MM.1S (cell line): ENCODE results near the gene PIP4K2B.

Experiments
- DNase-seq: peaks from one replicate; pipeline ENCODE4 v3.0.0-alpha.2; 2015
- H2AFZ ChIP-seq: fragments of 300-600 bp; sonication (generic); 2 replicates; pipeline ENCODE4 v1.6.0; 2016; ENCODE audit warnings: antibody characterized with exemption, low read length
- H3F3A ChIP-seq: fragments of 300-600 bp; sonication (generic); 2 replicates; pipeline ENCODE4 v1.6.1; 2016; ENCODE audit warnings: mild to moderate bottlenecking, antibody characterized with exemption, low read length, moderate library complexity, mixed read lengths; ENCODE audit not compliant: insufficient read depth
- H3K27ac ChIP-seq: fragments of 300-600 bp; sonication (generic); 2 replicates; pipeline ENCODE4 v1.5.1; 2016; ENCODE audit warnings: mild to moderate bottlenecking, low read length
- H3K27me3 ChIP-seq: fragments of 300-600 bp; sonication (generic); replicated peaks from 2 replicates; pipeline ENCODE4 v1.6.0; 2016; ENCODE audit warnings: low read length; ENCODE audit not compliant: insufficient read depth
- H3K36me3 ChIP-seq: fragments of 300-600 bp; sonication (generic); replicated peaks from 2 replicates; pipeline ENCODE4 v1.6.1; 2016; ENCODE audit warnings: mild to moderate bottlenecking, low read length, mixed read lengths; ENCODE audit not compliant: insufficient read depth
- H3K4me1 ChIP-seq: fragments of 300-600 bp; sonication (generic); 2 replicates; pipeline ENCODE4 v1.6.1; 2016; ENCODE audit warnings: low read length, mixed read lengths
- H3K4me2 ChIP-seq: fragments of 300-600 bp; sonication (generic); 2 replicates; pipeline ENCODE4 v1.6.0; 2016; ENCODE audit warnings: low read depth, low read length
- H3K4me3 ChIP-seq: fragments of 300-600 bp; sonication (generic); 2 replicates; pipeline ENCODE4 v1.5.1; 2016; ENCODE audit warnings: low read length, mixed read lengths
- H3K79me2 ChIP-seq: fragments of 300-600 bp; sonication (generic); 2 replicates; pipeline ENCODE4 v1.6.1; 2016; ENCODE audit warnings: mixed run types, low read length, mixed read lengths
- H3K9ac ChIP-seq: fragments of 300-600 bp; sonication (generic); 2 replicates; pipeline ENCODE4 v1.6.1; 2016; ENCODE audit warnings: low read length, mixed read lengths
- H3K9me2 ChIP-seq: fragments of 300-600 bp; sonication (generic); replicated peaks from 2 replicates; pipeline ENCODE4 v1.6.1; 2016; ENCODE audit warnings: mild to moderate bottlenecking, low read length, mixed read lengths; ENCODE audit not compliant: insufficient read depth
- H3K9me3 ChIP-seq: fragments of 300-600 bp; sonication (generic); replicated peaks from 2 replicates; pipeline ENCODE4 v1.6.1; 2016; ENCODE audit warnings: mild to moderate bottlenecking, low read length, mixed read lengths; ENCODE audit not compliant: insufficient read depth
- H4K20me1 ChIP-seq: fragments of 300-600 bp; sonication (generic); 2 replicates; pipeline ENCODE4 v1.6.1; 2016; ENCODE audit warnings: mild to moderate bottlenecking, low read length, moderate library complexity, mixed read lengths; ENCODE audit not compliant: insufficient read depth
- EZH2 ChIP-seq: fragments of 300-600 bp; sonication (generic); optimal IDR thresholded peaks from 2 replicates; pipeline ENCODE3; 2017; ENCODE audit warnings: low read depth, mild to moderate bottlenecking, antibody characterized with exemption, low read length, mixed read lengths
- EZH2phosphoT487 ChIP-seq: fragments of 300-600 bp; sonication (generic); IDR thresholded peaks from 2 replicates; pipeline ENCODE4 v1.6.1; 2018; ENCODE audit warnings: antibody characterized with exemption, low read length
- TF ChIP-seq, protein P1 (sequence below): fragments of 300-600 bp; sonication (generic); IDR thresholded peaks from 2 replicates; pipeline ENCODE4 v1.5.1; 2016; ENCODE audit warnings: antibody characterized with exemption, low read length, mixed read lengths

Gene PIP4K2B

GRCh38 chr17:38724337-38724988 is 74.9 kb downstream of the PIP4K2B start:
- Histone ChIP-seq H2AFZ (no peak overlapping the region), H3K36me3 (no peaks in the 10 kb centered on the region), H3K27me3 (no peaks in the 10 kb centered on the region), H4K20me1 (no peaks in the 10 kb centered on the region), H3K9me3 (no peaks in the 10 kb centered on the region), H3K9me2 (no peaks in the 10 kb centered on the region), H3K79me2 (no peaks in the 10 kb centered on the region), H3K27ac (no peak overlapping the region), H3F3A (peaks cover 15% of the 10 kb centered on the region), H3K4me2 (no peak overlapping the region), H3K4me3 (no peak overlapping the region), H3K4me1 (no peaks in the 10 kb centered on the region), H3K9ac (no peak overlapping the region)
- DNase-seq = no peak
- TF ChIP-seq EZH2 = no peak
- TF ChIP-seq EZH2phosphoT487 = no peak
- TF ChIP-seq, protein P1, sequence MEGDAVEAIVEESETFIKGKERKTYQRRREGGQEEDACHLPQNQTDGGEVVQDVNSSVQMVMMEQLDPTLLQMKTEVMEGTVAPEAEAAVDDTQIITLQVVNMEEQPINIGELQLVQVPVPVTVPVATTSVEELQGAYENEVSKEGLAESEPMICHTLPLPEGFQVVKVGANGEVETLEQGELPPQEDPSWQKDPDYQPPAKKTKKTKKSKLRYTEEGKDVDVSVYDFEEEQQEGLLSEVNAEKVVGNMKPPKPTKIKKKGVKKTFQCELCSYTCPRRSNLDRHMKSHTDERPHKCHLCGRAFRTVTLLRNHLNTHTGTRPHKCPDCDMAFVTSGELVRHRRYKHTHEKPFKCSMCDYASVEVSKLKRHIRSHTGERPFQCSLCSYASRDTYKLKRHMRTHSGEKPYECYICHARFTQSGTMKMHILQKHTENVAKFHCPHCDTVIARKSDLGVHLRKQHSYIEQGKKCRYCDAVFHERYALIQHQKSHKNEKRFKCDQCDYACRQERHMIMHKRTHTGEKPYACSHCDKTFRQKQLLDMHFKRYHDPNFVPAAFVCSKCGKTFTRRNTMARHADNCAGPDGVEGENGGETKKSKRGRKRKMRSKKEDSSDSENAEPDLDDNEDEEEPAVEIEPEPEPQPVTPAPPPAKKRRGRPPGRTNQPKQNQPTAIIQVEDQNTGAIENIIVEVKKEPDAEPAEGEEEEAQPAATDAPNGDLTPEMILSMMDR = no peak

GRCh38 chr17:38721802-38722201 is 77.6 kb downstream of the PIP4K2B start:
- no peak for DNase-seq
- H3K27me3 ChIP-seq = no peaks in the 10 kb centered on the region
- TF ChIP-seq EZH2phosphoT487 (no peak), EZH2 (no peak)
- TF ChIP-seq, protein P1 = no peak
- no peak overlapping the region for H2AFZ ChIP-seq
- H3K4me1 ChIP-seq = no peaks in the 10 kb centered on the region
- no peak overlapping the region for H3K4me2 ChIP-seq
- H3K9me3 ChIP-seq = no peaks in the 10 kb centered on the region
- no peaks in the 10 kb centered on the region for H3K9me2 ChIP-seq
- H3K79me2 ChIP-seq = no peaks in the 10 kb centered on the region
- no peaks in the 10 kb centered on the region for H3K36me3 ChIP-seq
- H3K4me3 ChIP-seq = no peak overlapping the region
- no peak overlapping the region for H3K27ac ChIP-seq
- no peaks in the 10 kb centered on the region for H4K20me1 ChIP-seq
- no peaks in the 10 kb centered on the region for H3F3A ChIP-seq
- no peak overlapping the region for H3K9ac ChIP-seq

DNA sequence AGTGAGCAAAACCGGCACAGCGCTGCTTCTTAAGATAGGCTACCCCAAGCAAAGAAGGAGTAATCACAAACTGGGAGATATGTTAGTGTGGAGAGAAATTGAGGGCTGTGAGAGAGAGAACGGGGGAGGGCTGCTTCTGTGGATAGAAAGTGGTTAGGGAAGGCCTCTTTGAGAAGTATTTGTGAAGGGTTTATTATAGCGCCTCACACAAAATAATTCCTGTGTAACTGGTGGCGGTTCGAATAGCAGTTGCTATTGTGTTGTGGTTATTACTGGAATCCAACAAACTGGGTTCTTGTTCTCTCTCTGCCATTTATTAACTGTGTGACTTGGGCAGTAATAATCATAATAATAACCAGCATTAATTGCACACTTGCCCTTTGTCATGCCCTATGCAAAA is 78.4 kb downstream of the PIP4K2B start:
- Histone ChIP-seq H3K4me3 (no peak overlapping the region), H3K4me2 (no peak overlapping the region), H3K36me3 (no peaks in the 10 kb centered on the region), H3K4me1 (no peaks in the 10 kb centered on the region), H4K20me1 (no peaks in the 10 kb centered on the region), H2AFZ (no peak overlapping the region), H3K79me2 (no peaks in the 10 kb centered on the region), H3K27me3 (no peaks in the 10 kb centered on the region), H3F3A (no peaks in the 10 kb centered on the region), H3K27ac (no peak overlapping the region), H3K9ac (no peak overlapping the region), H3K9me3 (no peaks in the 10 kb centered on the region), H3K9me2 (no peaks in the 10 kb centered on the region)
- DNase-seq = no peak
- TF ChIP-seq, protein P1 = no peak
- TF ChIP-seq EZH2phosphoT487 = no peak
- TF ChIP-seq EZH2 = no peak
